Measurements from ENCODE around the gene CD1E. TPM values are rescaled to one million over a fixed set of nuclear protein-coding genes. Genes with fewer than 3 reads are reported as not detected.
"Not testable (repeated sequence)": the region's sequence is repeated elsewhere in the genome, so short reads cannot be mapped to it uniquely, and the experiment has no call there.

Gene CD1E
- total RNA-seq, 1 donor from 2014 or later: not detected

- no peak for TF ChIP-seq CTCF (IDR thresholded peaks at IDR 0.05; ENCODE audit: unreplicated experiment)
- Mint-ChIP-seq H3K4me1 (ENCODE audit: unreplicated experiment) (peaks cover 2% of the 10 kb centered on the region), H3K9me3 (ENCODE audit: unreplicated experiment) (no peaks in the 10 kb centered on the region), H3K27me3 (ENCODE audit: unreplicated experiment) (no peaks in the 10 kb centered on the region), H3K27ac (ENCODE audit: unreplicated experiment) (no peak overlapping the region), H3K36me3 (ENCODE audit: low read depth, unreplicated experiment) (no peaks in the 10 kb centered on the region), H3K4me3 (ENCODE audit: unreplicated experiment) (no peak overlapping the region)
- DNase-seq (ENCODE audit: low spot score): no peak
These were observed 19.0 kb upstream of the CD1E start for GRCh38 chr1:158334526-158335212.

- no peak for DNase-seq (ENCODE audit: low spot score)
These were observed 18.5 kb upstream of the CD1E start for GRCh38 chr1:158335213-158335532.

GRCh38 chr1:158336413-158336812, 17.3 kb upstream of the CD1E start:
- not testable (repeated sequence) for DNase-seq (ENCODE audit: low spot score); H3K9me3 Mint-ChIP-seq (ENCODE audit: unreplicated experiment); H3K27me3 Mint-ChIP-seq (ENCODE audit: unreplicated experiment); H3K36me3 Mint-ChIP-seq (ENCODE audit: low read depth, unreplicated experiment); H3K4me3 Mint-ChIP-seq (ENCODE audit: unreplicated experiment); H3K27ac Mint-ChIP-seq (ENCODE audit: unreplicated experiment); H3K4me1 Mint-ChIP-seq (ENCODE audit: unreplicated experiment)

More at GRCh38 chr1:158335213-158335532, 18.5 kb upstream of the CD1E start:
- peaks cover 2% of the 10 kb centered on the region for H3K4me1 Mint-ChIP-seq (ENCODE audit: unreplicated experiment)
- no peak overlapping the region for H3K4me3 Mint-ChIP-seq (ENCODE audit: unreplicated experiment)
- no peaks in the 10 kb centered on the region for H3K9me3 Mint-ChIP-seq (ENCODE audit: unreplicated experiment)
- no peak overlapping the region for H3K27ac Mint-ChIP-seq (ENCODE audit: unreplicated experiment)
- H3K27me3 Mint-ChIP-seq (ENCODE audit: unreplicated experiment): no peaks in the 10 kb centered on the region
- TF ChIP-seq CTCF (IDR thresholded peaks at IDR 0.05; ENCODE audit: unreplicated experiment): no peak
- no peaks in the 10 kb centered on the region for H3K36me3 Mint-ChIP-seq (ENCODE audit: low read depth, unreplicated experiment)

GRCh38 chr1:158348946-158349345, 4.7 kb upstream of the CD1E start:
- H3K4me1 Mint-ChIP-seq (ENCODE audit: unreplicated experiment); H3K9me3 Mint-ChIP-seq (ENCODE audit: unreplicated experiment); H3K36me3 Mint-ChIP-seq (ENCODE audit: low read depth, unreplicated experiment); H3K27ac Mint-ChIP-seq (ENCODE audit: unreplicated experiment); H3K27me3 Mint-ChIP-seq (ENCODE audit: unreplicated experiment); DNase-seq (ENCODE audit: low spot score); H3K4me3 Mint-ChIP-seq (ENCODE audit: unreplicated experiment): not testable (repeated sequence)

GRCh38 chr1:158354255-158354654, 561 bp downstream of the CD1E start:
- Mint-ChIP-seq H3K9me3 (ENCODE audit: unreplicated experiment) (no peaks in the 10 kb centered on the region), H3K4me3 (ENCODE audit: unreplicated experiment) (no peak overlapping the region), H3K27ac (ENCODE audit: unreplicated experiment) (no peak overlapping the region), H3K4me1 (ENCODE audit: unreplicated experiment) (peaks cover 10% of the 10 kb centered on the region), H3K36me3 (ENCODE audit: low read depth, unreplicated experiment) (no peaks in the 10 kb centered on the region), H3K27me3 (ENCODE audit: unreplicated experiment) (no peaks in the 10 kb centered on the region)
- no peak for DNase-seq (ENCODE audit: low spot score)
- TF ChIP-seq CTCF (IDR thresholded peaks at IDR 0.05; ENCODE audit: unreplicated experiment): no peak

- no peak for TF ChIP-seq CTCF (IDR thresholded peaks at IDR 0.05; ENCODE audit: unreplicated experiment)
- Mint-ChIP-seq H3K4me3 (ENCODE audit: unreplicated experiment) (no peak overlapping the region), H3K9me3 (ENCODE audit: unreplicated experiment) (no peaks in the 10 kb centered on the region)
These were observed 2.1 kb downstream of the CD1E start for GRCh38 chr1:158355773-158356285.

More at GRCh38 chr1:158355773-158356285, 2.1 kb downstream of the CD1E start:
- H3K27me3 Mint-ChIP-seq (ENCODE audit: unreplicated experiment): no peaks in the 10 kb centered on the region
- H3K4me1 Mint-ChIP-seq (ENCODE audit: unreplicated experiment): peaks cover 10% of the 10 kb centered on the region
- no peaks in the 10 kb centered on the region for H3K36me3 Mint-ChIP-seq (ENCODE audit: low read depth, unreplicated experiment)
- DNase-seq (ENCODE audit: low spot score): no peak
- H3K27ac Mint-ChIP-seq (ENCODE audit: unreplicated experiment): no peak overlapping the region
